HEK293 (cell line): ENCODE measurements around the gene PDE9A.

ENCODE experiments used
- ATF2 ChIP-seq: fragments of 450-650 bp; formaldehyde crosslinking; IDR thresholded peaks from 2 replicates; pipeline ENCODE4 v1.5.1; 2016; ENCODE audit warnings: missing biosample characterization, missing genetic modification characterization, low read depth
- CTCF ChIP-seq: fragments of 450-650 bp; formaldehyde crosslinking; IDR thresholded peaks from 2 replicates; pipeline ENCODE4 v1.5.1; 2016; ENCODE audit warnings: missing biosample characterization, missing genetic modification characterization
- GLI4 ChIP-seq: fragments of 450-650 bp; formaldehyde crosslinking; IDR thresholded peaks from 2 replicates; pipeline ENCODE4 v1.5.1; 2016; ENCODE audit warnings: missing biosample characterization, missing genetic modification characterization
- REST ChIP-seq: fragments of 450-650 bp; formaldehyde crosslinking; IDR thresholded peaks from 2 replicates; pipeline ENCODE4 v1.5.1; 2016; ENCODE audit warnings: missing biosample characterization, missing genetic modification characterization
- SP2 ChIP-seq: fragments of 450-650 bp; formaldehyde crosslinking; IDR thresholded peaks from 2 replicates; pipeline ENCODE4 v1.5.1; 2016; ENCODE audit warnings: missing biosample characterization, missing genetic modification characterization
- ZBTB26 ChIP-seq: fragments of 450-650 bp; formaldehyde crosslinking; optimal IDR thresholded peaks from 2 replicates; pipeline ENCODE3; 2016; ENCODE audit warnings: missing biosample characterization, mild to moderate bottlenecking, missing genetic modification characterization
- ZNF175 ChIP-seq: fragments of 450-650 bp; formaldehyde crosslinking; IDR thresholded peaks from 2 replicates; pipeline ENCODE4 v1.5.1; 2016; ENCODE audit warnings: missing biosample characterization, missing genetic modification characterization
- ZNF24 ChIP-seq: fragments of 450-650 bp; formaldehyde crosslinking; IDR thresholded peaks from 2 replicates; pipeline ENCODE4 v1.5.1; 2016; ENCODE audit warnings: missing biosample characterization, missing genetic modification characterization
- ZNF335 ChIP-seq: fragments of 450-650 bp; formaldehyde crosslinking; conservative IDR thresholded peaks from 2 replicates; pipeline ENCODE4 v1.5.1; 2016; ENCODE audit warnings: missing biosample characterization, missing genetic modification characterization
- ZNF423 ChIP-seq: fragments of 450-650 bp; formaldehyde crosslinking; IDR thresholded peaks from 2 replicates; pipeline ENCODE4 v1.5.1; 2016; ENCODE audit warnings: missing biosample characterization, missing genetic modification characterization
- ZNF768 ChIP-seq: fragments of 450-650 bp; formaldehyde crosslinking; IDR thresholded peaks from 2 replicates; pipeline ENCODE4 v1.5.1; 2018; ENCODE audit warnings: missing biosample characterization, mild to moderate bottlenecking, missing genetic modification characterization
- ZSCAN5A ChIP-seq: fragments of 450-650 bp; formaldehyde crosslinking; IDR thresholded peaks from 2 replicates; pipeline ENCODE4 v1.5.1; 2016; ENCODE audit warnings: missing biosample characterization, missing genetic modification characterization

- TF ChIP-seq CTCF (no peak), REST (no peak), ZNF423 (tag by site-specific recombination) (no peak), ZBTB26 (tag by site-specific recombination) (no peak), ZNF175 (no peak), ZNF24 (no peak), ZNF335 (tag by site-specific recombination) (no peak), ZNF768 (no peak), ATF2 (tag by site-specific recombination) (no peak), SP2 (no peak), GLI4 (tag by site-specific recombination) (no peak), ZSCAN5A (tag by site-specific recombination) (no peak)
These were observed 30.9 kb downstream of the PDE9A start for GRCh38 chr21:42684109-42684916.
